ENCODE results near the gene EGFR.
A peak's percentile ranks its signal among the peaks of the same experiment; 100 is the strongest.

EGFR gene

DNA sequence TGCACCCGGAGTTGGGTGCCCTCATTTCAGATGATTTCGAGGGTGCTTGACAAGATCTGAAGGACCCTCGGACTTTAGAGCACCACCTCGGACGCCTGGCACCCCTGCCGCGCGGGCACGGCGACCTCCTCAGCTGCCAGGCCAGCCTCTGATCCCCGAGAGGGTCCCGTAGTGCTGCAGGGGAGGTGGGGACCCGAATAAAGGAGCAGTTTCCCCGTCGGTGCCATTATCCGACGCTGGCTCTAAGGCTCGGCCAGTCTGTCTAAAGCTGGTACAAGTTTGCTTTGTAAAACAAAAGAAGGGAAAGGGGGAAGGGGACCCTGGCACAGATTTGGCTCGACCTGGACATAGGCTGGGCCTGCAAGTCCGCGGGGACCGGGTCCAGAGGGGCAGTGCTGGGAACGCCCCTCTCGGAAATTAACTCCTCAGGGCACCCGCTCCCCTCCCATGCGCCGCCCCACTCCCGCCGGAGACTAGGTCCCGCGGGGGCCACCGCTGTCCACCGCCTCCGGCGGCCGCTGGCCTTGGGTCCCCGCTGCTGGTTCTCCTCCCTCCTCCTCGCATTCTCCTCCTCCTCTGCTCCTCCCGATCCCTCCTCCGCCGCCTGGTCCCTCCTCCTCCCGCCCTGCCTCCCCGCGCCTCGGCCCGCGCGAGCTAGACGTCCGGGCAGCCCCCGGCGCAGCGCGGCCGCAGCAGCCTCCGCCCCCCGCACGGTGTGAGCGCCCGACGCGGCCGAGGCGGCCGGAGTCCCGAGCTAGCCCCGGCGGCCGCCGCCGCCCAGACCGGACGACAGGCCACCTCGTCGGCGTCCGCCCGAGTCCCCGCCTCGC lies at the start of gene EGFR:
TSS of gene EGFR (plus strand) at position 657 of the 830 bp plus-strand sequence. CDS start 261 bp downstream, outside the sequence.
- DNase-seq (ENCODE audit: low read depth) = peak; percentile 32
- H3K4me3 ChIP-seq (ENCODE audit: low read depth, low read length) = peak within 1 kb of the TSS; percentile 70
- TF ChIP-seq, protein P1, sequence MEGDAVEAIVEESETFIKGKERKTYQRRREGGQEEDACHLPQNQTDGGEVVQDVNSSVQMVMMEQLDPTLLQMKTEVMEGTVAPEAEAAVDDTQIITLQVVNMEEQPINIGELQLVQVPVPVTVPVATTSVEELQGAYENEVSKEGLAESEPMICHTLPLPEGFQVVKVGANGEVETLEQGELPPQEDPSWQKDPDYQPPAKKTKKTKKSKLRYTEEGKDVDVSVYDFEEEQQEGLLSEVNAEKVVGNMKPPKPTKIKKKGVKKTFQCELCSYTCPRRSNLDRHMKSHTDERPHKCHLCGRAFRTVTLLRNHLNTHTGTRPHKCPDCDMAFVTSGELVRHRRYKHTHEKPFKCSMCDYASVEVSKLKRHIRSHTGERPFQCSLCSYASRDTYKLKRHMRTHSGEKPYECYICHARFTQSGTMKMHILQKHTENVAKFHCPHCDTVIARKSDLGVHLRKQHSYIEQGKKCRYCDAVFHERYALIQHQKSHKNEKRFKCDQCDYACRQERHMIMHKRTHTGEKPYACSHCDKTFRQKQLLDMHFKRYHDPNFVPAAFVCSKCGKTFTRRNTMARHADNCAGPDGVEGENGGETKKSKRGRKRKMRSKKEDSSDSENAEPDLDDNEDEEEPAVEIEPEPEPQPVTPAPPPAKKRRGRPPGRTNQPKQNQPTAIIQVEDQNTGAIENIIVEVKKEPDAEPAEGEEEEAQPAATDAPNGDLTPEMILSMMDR (IDR thresholded peaks at IDR 0.05; ENCODE audit: control insufficient read depth, extremely low read depth, insufficient read depth) = no peak

DNA sequence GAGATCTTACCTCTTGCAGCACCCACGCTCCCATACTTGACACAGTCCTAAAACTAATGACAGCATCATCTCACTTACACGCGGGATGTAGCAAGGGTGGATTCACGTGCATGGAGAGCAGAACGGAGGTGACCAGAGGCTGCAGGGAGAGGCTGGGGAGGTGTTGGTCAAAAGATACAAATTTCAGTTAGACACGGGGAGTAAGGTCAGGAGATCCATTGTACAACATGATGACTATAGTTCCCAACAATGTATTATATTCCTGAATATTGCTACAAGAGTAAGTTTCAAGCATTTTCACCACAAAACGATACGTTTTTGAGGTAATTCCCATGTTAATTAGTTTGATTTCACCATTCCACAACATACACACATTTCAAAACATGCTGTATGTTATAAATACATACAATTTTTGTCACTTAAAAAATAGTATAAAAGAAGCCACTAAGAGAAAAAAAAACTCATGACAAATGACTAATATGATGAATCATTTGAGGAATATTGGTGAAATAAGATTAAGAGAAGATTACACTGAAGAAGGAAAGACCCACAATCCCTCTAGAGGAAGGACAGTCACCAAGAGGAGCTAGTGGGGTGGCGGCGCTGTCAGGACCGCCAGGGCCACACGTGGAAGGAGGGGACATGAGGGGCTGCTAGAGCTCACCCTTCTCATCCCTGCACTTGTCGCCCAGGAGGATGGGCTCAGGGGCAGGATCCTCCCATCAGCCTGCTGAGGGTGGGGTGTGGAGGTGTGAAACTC lies 49.4 kb upstream of the EGFR start:
- TF ChIP-seq, protein P1 (IDR thresholded peaks at IDR 0.05; ENCODE audit: control insufficient read depth, extremely low read depth, insufficient read depth) = no peak
- H3K4me3 ChIP-seq (ENCODE audit: low read depth, low read length) = no peak overlapping the region
- no peak for DNase-seq (ENCODE audit: low read depth)

DNA sequence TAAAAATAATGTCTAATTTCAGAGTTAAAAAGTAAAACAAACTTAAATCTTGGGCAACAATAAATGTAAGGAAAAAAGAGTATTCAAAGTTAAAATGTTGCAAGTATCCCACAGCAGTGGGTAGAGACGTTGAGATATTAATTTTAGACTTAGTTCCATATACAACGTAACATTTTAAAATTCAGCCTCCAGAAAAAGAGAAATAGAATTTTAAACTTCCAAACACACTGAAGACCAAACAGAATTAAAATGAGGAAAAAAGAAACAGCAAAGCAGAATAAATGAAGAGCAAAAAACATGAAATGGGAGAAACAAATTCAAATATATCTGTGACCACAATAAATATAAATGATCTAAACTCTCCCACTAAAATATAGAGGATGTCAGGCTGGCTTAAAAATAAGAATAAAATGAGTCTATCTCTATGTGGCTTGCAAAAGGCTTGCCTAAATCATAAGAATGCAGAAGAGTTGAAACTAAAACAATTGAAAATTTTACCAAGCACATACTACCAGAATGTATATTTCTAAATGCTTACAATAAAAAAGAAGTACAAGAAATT lies 46.0 kb upstream of the EGFR start:
- no peak for DNase-seq (ENCODE audit: low read depth)
- no peak overlapping the region for H3K4me3 ChIP-seq (ENCODE audit: low read depth, low read length)
- TF ChIP-seq, protein P1 (IDR thresholded peaks at IDR 0.05; ENCODE audit: control insufficient read depth, extremely low read depth, insufficient read depth) = no peak

DNA sequence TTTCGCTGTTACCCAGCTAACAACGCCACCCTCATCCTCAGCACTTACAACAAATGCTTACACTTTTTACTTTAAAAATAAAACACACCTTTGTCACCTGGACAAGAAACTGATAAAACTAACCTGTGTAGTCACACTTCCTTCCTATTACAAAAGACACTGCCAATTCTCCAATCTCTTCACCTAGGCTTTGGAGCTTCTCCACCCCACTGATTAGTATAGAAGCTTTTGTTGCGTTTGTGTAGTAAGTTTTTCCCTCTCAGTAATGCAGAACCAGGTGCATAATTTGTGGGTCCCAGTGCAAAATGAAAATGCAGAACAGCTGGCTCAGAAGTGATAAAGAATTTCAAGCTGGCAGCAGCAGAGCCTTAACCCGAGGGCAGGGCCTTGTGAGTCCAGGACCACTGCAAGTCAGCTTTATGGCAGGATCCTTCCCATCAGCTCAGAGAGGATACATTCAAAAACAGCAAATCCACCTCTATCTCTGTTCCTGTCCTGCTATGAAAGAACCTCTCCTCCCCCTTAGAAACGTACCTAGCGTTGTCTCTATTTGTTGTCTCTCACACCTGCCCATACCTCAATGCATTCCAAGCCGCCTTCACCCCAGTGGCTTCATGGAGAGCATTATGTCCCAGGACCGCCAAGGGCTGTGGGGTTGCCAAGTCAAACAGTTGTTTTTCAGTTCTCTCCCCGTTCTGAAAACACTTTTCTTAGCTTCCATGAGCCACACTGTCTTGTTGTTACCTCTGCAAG lies 40.3 kb upstream of the EGFR start:
- no peak for DNase-seq (ENCODE audit: low read depth)
- no peak overlapping the region for H3K4me3 ChIP-seq (ENCODE audit: low read depth, low read length)
- TF ChIP-seq, protein P1 (IDR thresholded peaks at IDR 0.05; ENCODE audit: control insufficient read depth, extremely low read depth, insufficient read depth) = no peak

DNA sequence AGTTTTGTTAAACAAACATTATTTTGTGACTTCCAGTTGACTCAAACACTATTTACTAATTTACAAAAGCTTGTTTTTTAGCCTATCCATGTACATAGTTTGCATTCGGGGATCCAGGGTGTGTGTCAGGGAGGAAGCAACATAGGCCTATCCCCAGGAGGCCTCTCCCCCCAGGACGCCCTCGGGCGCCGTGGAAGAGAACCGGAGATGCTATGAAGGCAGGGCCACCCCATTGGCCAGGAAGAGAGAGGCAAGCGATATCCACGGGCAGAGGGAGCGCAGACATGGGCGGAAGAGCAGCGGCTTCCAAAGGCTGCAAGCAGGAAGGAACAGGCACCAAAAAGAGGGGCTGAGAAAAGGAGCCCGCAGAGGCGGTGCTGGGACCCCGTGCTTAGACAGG lies 38.3 kb upstream of the EGFR start:
- H3K4me3 ChIP-seq (ENCODE audit: low read depth, low read length) = no peak overlapping the region
- no peak for DNase-seq (ENCODE audit: low read depth)
- TF ChIP-seq, protein P1 (IDR thresholded peaks at IDR 0.05; ENCODE audit: control insufficient read depth, extremely low read depth, insufficient read depth) = no peak

DNA sequence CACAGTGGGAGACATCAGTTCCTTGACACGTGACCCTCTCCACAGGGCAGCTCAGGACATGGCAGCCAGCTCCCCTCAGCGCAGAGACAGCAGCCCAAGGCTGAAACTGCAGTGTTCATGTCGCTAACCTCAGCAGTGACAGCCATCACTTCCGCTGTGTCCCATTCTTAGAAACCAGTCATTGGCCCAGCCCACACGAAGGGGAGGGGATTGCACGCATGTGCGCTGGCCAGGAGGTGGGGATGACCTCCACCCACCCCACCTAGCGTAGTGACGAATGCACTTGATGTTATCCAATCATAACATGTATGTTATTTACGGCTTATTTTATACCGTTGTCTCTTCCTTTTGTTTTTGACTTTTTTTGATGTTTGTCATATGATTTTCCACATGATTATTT lies 36.9 kb upstream of the EGFR start:
- no peak overlapping the region for H3K4me3 ChIP-seq (ENCODE audit: low read depth, low read length)
- no peak for DNase-seq (ENCODE audit: low read depth)

More for the DNA sequence above, 36.9 kb upstream of the EGFR start:
- TF ChIP-seq, protein P1 (IDR thresholded peaks at IDR 0.05; ENCODE audit: control insufficient read depth, extremely low read depth, insufficient read depth) = no peak

Measured in LNCaP clone FGC (cell line).